Measurements from ENCODE around the gene EZR.
A peak's percentile ranks its signal among the peaks of the same experiment; 100 is the strongest.

Gene EZR

GRCh38 chr6:158830736-158831135 lies 11.6 kb upstream of the EZR start:
- no peak overlapping the region for H3K9ac ChIP-seq (ENCODE audit: low read length)
- TF ChIP-seq EZH2 (optimal IDR thresholded peaks at IDR 0.05; ENCODE audit: low read depth, low read length): no peak
- TF ChIP-seq CTCF (IDR thresholded peaks at IDR 0.05; ENCODE audit: low read length): no peak
- TF ChIP-seq EZH2phosphoT487 (IDR thresholded peaks at IDR 0.05; ENCODE audit: low read length): no peak

GRCh38 chr6:158828807-158829206 lies 9.6 kb upstream of the EZR start:
- no peaks in the 10 kb centered on the region for H3F3A ChIP-seq (ENCODE audit: insufficient read depth, low read length)
- H4K20me1 ChIP-seq (ENCODE audit: insufficient read depth, low read length): no peaks in the 10 kb centered on the region
- H3K9me3 ChIP-seq (replicated peaks; ENCODE audit: insufficient read depth, low read length): no peaks in the 10 kb centered on the region
- H3K4me1 ChIP-seq (ENCODE audit: low read length): peaks cover 9% of the 10 kb centered on the region
- no peak overlapping the region for H3K4me2 ChIP-seq (ENCODE audit: low read depth, low read length)
- H3K9ac ChIP-seq (ENCODE audit: low read length): no peak overlapping the region
- TF ChIP-seq EZH2 (optimal IDR thresholded peaks at IDR 0.05; ENCODE audit: low read depth, low read length): no peak
- no peak for TF ChIP-seq CTCF (IDR thresholded peaks at IDR 0.05; ENCODE audit: low read length)
- no peak for TF ChIP-seq EZH2phosphoT487 (IDR thresholded peaks at IDR 0.05; ENCODE audit: low read length)
- no peak overlapping the region for H3K27ac ChIP-seq (ENCODE audit: low read length)
- H3K79me2 ChIP-seq (ENCODE audit: low read length): no peaks in the 10 kb centered on the region
- H3K9me2 ChIP-seq (replicated peaks; ENCODE audit: insufficient read depth, low read length): no peaks in the 10 kb centered on the region
- DNase-seq: no peak
- H2AFZ ChIP-seq (ENCODE audit: low read length): no peak overlapping the region
- H3K36me3 ChIP-seq (replicated peaks; ENCODE audit: insufficient read depth, low read length): no peaks in the 10 kb centered on the region
- no peak overlapping the region for H3K4me3 ChIP-seq (ENCODE audit: low read length)
- no peaks in the 10 kb centered on the region for H3K27me3 ChIP-seq (replicated peaks; ENCODE audit: insufficient read depth, low read length)

More at GRCh38 chr6:158830736-158831135, 11.6 kb upstream of the EZR start:
- H3F3A ChIP-seq (ENCODE audit: insufficient read depth, low read length): no peaks in the 10 kb centered on the region
- no peak overlapping the region for H3K4me2 ChIP-seq (ENCODE audit: low read depth, low read length)
- no peak overlapping the region for H3K27ac ChIP-seq (ENCODE audit: low read length)
- no peaks in the 10 kb centered on the region for H3K36me3 ChIP-seq (replicated peaks; ENCODE audit: insufficient read depth, low read length)
- H2AFZ ChIP-seq (ENCODE audit: low read length): no peak overlapping the region
- H3K4me1 ChIP-seq (ENCODE audit: low read length): peaks cover 9% of the 10 kb centered on the region
- H3K4me3 ChIP-seq (ENCODE audit: low read length): no peak overlapping the region
- DNase-seq: no peak
- no peaks in the 10 kb centered on the region for H3K27me3 ChIP-seq (replicated peaks; ENCODE audit: insufficient read depth, low read length)
- no peaks in the 10 kb centered on the region for H3K9me2 ChIP-seq (replicated peaks; ENCODE audit: insufficient read depth, low read length)
- no peaks in the 10 kb centered on the region for H4K20me1 ChIP-seq (ENCODE audit: insufficient read depth, low read length)
- no peaks in the 10 kb centered on the region for H3K9me3 ChIP-seq (replicated peaks; ENCODE audit: insufficient read depth, low read length)
- H3K79me2 ChIP-seq (ENCODE audit: low read length): no peaks in the 10 kb centered on the region

DNA sequence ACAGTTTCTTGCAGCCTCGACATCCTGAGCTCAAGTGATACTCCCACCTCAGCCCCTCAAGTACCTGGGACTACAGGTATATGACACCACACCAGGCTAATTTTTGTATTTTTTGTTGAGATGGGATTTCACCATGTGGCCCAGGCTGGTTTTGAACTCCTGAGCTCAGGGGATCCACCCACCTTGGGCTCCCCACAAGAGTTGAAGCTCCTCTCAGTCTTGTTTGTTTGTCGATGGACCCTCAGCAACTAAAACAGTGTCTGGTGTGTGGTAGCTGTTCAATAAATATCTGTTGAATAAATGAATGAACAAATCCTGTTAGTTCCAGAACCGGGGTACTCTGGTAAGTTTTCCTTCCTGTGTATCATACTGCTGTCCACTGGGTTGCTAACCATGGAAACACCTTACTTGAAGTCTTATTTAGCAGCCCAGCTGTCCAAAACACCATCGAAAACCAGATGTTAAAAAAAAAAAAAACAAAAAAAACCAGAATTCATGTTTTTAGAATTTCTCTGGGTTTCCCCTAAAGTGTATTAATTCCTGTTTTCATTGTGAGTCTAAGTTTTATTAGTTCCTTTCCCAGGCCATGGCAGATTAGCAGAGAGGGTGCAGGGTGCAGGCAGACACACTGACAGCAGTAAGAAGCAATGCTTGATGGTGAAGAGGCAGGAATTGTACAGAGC lies 7.8 kb upstream of the EZR start:
- H3K36me3 ChIP-seq (replicated peaks; ENCODE audit: insufficient read depth, low read length): no peaks in the 10 kb centered on the region
- peak; percentile 30 for DNase-seq
- no peak overlapping the region; the same call in 1 of the 2 replicates for H3K9ac ChIP-seq (ENCODE audit: low read length)
- no peaks in the 10 kb centered on the region for H3K9me2 ChIP-seq (replicated peaks; ENCODE audit: insufficient read depth, low read length)
- H2AFZ ChIP-seq (ENCODE audit: low read length): peak overlapping the region; percentile 26; the same call in 1 of the 2 replicates
- H3K27me3 ChIP-seq (replicated peaks; ENCODE audit: insufficient read depth, low read length): no peaks in the 10 kb centered on the region
- H3F3A ChIP-seq (ENCODE audit: insufficient read depth, low read length): no peaks in the 10 kb centered on the region
- TF ChIP-seq EZH2phosphoT487 (IDR thresholded peaks at IDR 0.05; ENCODE audit: low read length) (no peak), EZH2 (optimal IDR thresholded peaks at IDR 0.05; ENCODE audit: low read depth, low read length) (no peak), CTCF (IDR thresholded peaks at IDR 0.05; ENCODE audit: low read length) (no peak)
- no peaks in the 10 kb centered on the region for H3K79me2 ChIP-seq (ENCODE audit: low read length)
- peak overlapping the region; percentile 73; the same call in 1 of the 2 replicates for H3K27ac ChIP-seq (ENCODE audit: low read length)
- peak overlapping the region; percentile 29; the same call in 1 of the 2 replicates for H3K4me2 ChIP-seq (ENCODE audit: low read depth, low read length)
- H3K9me3 ChIP-seq (replicated peaks; ENCODE audit: insufficient read depth, low read length): no peaks in the 10 kb centered on the region
- no peak overlapping the region for H3K4me3 ChIP-seq (ENCODE audit: low read length)
- H4K20me1 ChIP-seq (ENCODE audit: insufficient read depth, low read length): no peaks in the 10 kb centered on the region
- H3K4me1 ChIP-seq (ENCODE audit: low read length): peaks cover 9% of the 10 kb centered on the region
